Measurements from ENCODE around the gene NFYC. TPM values are rescaled to one million over a fixed set of nuclear protein-coding genes. Genes with fewer than 3 reads are reported as not detected.

The NFYC gene
- total RNA-seq, 1 experiment from 2014 or later = 65.5 TPM

- Mint-ChIP-seq H3K4me1 (ENCODE audit: low read depth, unreplicated experiment) (no peaks in the 10 kb centered on the region), H3K27ac (ENCODE audit: unreplicated experiment) (no peak overlapping the region), H3K36me3 (ENCODE audit: insufficient read depth, unreplicated experiment) (peaks cover 40% of the 10 kb centered on the region), H3K27me3 (ENCODE audit: unreplicated experiment) (no peaks in the 10 kb centered on the region), H3K9me3 (ENCODE audit: low read depth, unreplicated experiment) (no peaks in the 10 kb centered on the region), H3K4me3 (ENCODE audit: low read depth, unreplicated experiment) (no peak overlapping the region)
- TF ChIP-seq CTCF (IDR thresholded peaks at IDR 0.05; ENCODE audit: unreplicated experiment) = no peak
- CTCF ChIA-PET = no interaction called here
- no TSS peak for BruUV-seq (replicated peaks)
- DNase-seq = no peak
- intact Hi-C loops (cut with micrococcal nuclease; ENCODE audit: unreplicated experiment) = no loop called here
Observed at GRCh38 chr1:40750451-40750908, 59.0 kb downstream of the NFYC start.

- no peak overlapping the region for H3K27ac Mint-ChIP-seq (ENCODE audit: unreplicated experiment)
- H3K4me3 Mint-ChIP-seq (ENCODE audit: low read depth, unreplicated experiment) = no peak overlapping the region
- H3K27me3 Mint-ChIP-seq (ENCODE audit: unreplicated experiment) = no peaks in the 10 kb centered on the region
- no peak for TF ChIP-seq CTCF (IDR thresholded peaks at IDR 0.05; ENCODE audit: unreplicated experiment)
- intact Hi-C loops (cut with micrococcal nuclease; ENCODE audit: unreplicated experiment) = no loop called here
- no peaks in the 10 kb centered on the region for H3K9me3 Mint-ChIP-seq (ENCODE audit: low read depth, unreplicated experiment)
- no TSS peak for BruUV-seq (replicated peaks)
- H3K4me1 Mint-ChIP-seq (ENCODE audit: low read depth, unreplicated experiment) = no peaks in the 10 kb centered on the region
- CTCF ChIA-PET = no interaction called here
- no peak for DNase-seq
- peaks cover 34% of the 10 kb centered on the region for H3K36me3 Mint-ChIP-seq (ENCODE audit: insufficient read depth, unreplicated experiment)
Observed at GRCh38 chr1:40751802-40752201, 60.3 kb downstream of the NFYC start.

- Mint-ChIP-seq H3K27me3 (ENCODE audit: unreplicated experiment) (no peaks in the 10 kb centered on the region), H3K36me3 (ENCODE audit: insufficient read depth, unreplicated experiment) (peaks cover 25% of the 10 kb centered on the region), H3K4me1 (ENCODE audit: low read depth, unreplicated experiment) (no peaks in the 10 kb centered on the region), H3K4me3 (ENCODE audit: low read depth, unreplicated experiment) (no peak overlapping the region), H3K9me3 (ENCODE audit: low read depth, unreplicated experiment) (no peaks in the 10 kb centered on the region), H3K27ac (ENCODE audit: unreplicated experiment) (no peak overlapping the region)
- BruUV-seq (replicated peaks) = no TSS peak
- TF ChIP-seq CTCF (IDR thresholded peaks at IDR 0.05; ENCODE audit: unreplicated experiment) = no peak
- CTCF ChIA-PET = no interaction called here
- DNase-seq = no peak
- intact Hi-C loops (cut with micrococcal nuclease; ENCODE audit: unreplicated experiment) = no loop called here
Observed at GRCh38 chr1:40753142-40753882, 61.8 kb downstream of the NFYC start.

GRCh38 chr1:40754201-40754600, 62.7 kb downstream of the NFYC start:
- H3K4me3 Mint-ChIP-seq (ENCODE audit: low read depth, unreplicated experiment) = no peak overlapping the region
- no peaks in the 10 kb centered on the region for H3K4me1 Mint-ChIP-seq (ENCODE audit: low read depth, unreplicated experiment)
- no peak overlapping the region for H3K27ac Mint-ChIP-seq (ENCODE audit: unreplicated experiment)
- CTCF ChIA-PET = no interaction called here
- no peaks in the 10 kb centered on the region for H3K27me3 Mint-ChIP-seq (ENCODE audit: unreplicated experiment)
- BruUV-seq (replicated peaks) = no TSS peak
- DNase-seq = no peak
- peaks cover 28% of the 10 kb centered on the region for H3K36me3 Mint-ChIP-seq (ENCODE audit: insufficient read depth, unreplicated experiment)
- TF ChIP-seq CTCF (IDR thresholded peaks at IDR 0.05; ENCODE audit: unreplicated experiment) = no peak
- intact Hi-C loops (cut with micrococcal nuclease; ENCODE audit: unreplicated experiment) = no loop called here
- H3K9me3 Mint-ChIP-seq (ENCODE audit: low read depth, unreplicated experiment) = no peaks in the 10 kb centered on the region

Data from Calu3 (cell line).